B cell (primary cell): ENCODE results near the gene ARL16. TPM values are rescaled to one million over a fixed set of nuclear protein-coding genes. Genes with fewer than 3 reads are reported as not detected.

Experiments used
- ATAC-seq: fragments of 200-7000 bp; cut with Tn5 transposase; one replicate; pipeline ENCODE4 v1.10.0; 2021; ENCODE audit warnings: low read depth, mild to moderate bottlenecking, moderate number of reproducible peaks, moderate library complexity
- CTCF ChIA-PET: fragments of 350-600 bp; sonication (Branson Sonifier 250); formaldehyde crosslinking; loops from one replicate; lab custom pipeline; 2021; ENCODE audit warnings: antibody characterized with exemption, inconsistent platforms; lab: Charles Lee
- POLR2A ChIA-PET: fragments of 350-600 bp; sonication (Branson Sonifier 250); formaldehyde crosslinking; loops from one replicate; lab custom pipeline; 2021; ENCODE audit warnings: antibody characterized with exemption; lab: Charles Lee
- DNase-seq: peaks from one replicate; pipeline ENCODE4 v3.0.0; 2013
- H2AFZ ChIP-seq: 2 replicates; pipeline ENCODE4 v1.6.1; 2012; ENCODE audit warnings: mild to moderate bottlenecking, low read depth, low read length; ENCODE audit not compliant: insufficient read depth, poor library complexity, severe bottlenecking
- H3K27ac ChIP-seq, 2 donors: 1 replicate in 1 of 2; 2 replicates in 1 of 2; pipeline ENCODE4 v1.5.1; 2012 to 2013; ENCODE audit warnings: low read length in 2 of 2, mild to moderate bottlenecking in 2 of 2, moderate library complexity in 1 of 2
- H3K27me3 ChIP-seq, 4 experiments: fragments of 200-600 bp in 1 of 4; sonication (generic) in 1 of 4; replicated peaks in 1 of 4; 1 replicate in 2 of 4; 2 replicates in 2 of 4; pipeline versions ENCODE4 v1.6.1 to v1.7.0; 2013 to 2016; ENCODE audit warnings: low read length in 3 of 4, mild to moderate bottlenecking in 2 of 4, mixed read lengths in 1 of 4, moderate library complexity in 1 of 4; ENCODE audit not compliant: insufficient read depth in 4 of 4, control insufficient read depth in 3 of 4; ENCODE audit errors: control extremely low read depth in 1 of 4
- H3K36me3 ChIP-seq, 2 experiments: replicated peaks in 1 of 2; 1 replicate in 1 of 2; 2 replicates in 1 of 2; pipeline versions ENCODE4 v1.6.1 to v1.7.1; 2013; ENCODE audit warnings: low read length in 1 of 2; ENCODE audit not compliant: insufficient read depth in 2 of 2, control insufficient read depth in 1 of 2; ENCODE audit errors: control extremely low read depth in 1 of 2, extremely low read depth in 1 of 2
- H3K4me1 ChIP-seq, 2 donors: fragments of 200-600 bp in 1 of 2; sonication (generic) in 1 of 2; 1 replicate in 1 of 2; 2 replicates in 1 of 2; pipeline versions ENCODE4 v1.5.1 to v1.6.1; 2013 to 2017; ENCODE audit warnings: low read length in 2 of 2; ENCODE audit not compliant: control insufficient read depth in 2 of 2, insufficient read depth in 2 of 2
- H3K4me2 ChIP-seq: replicated peaks from 2 replicates; pipeline ENCODE3; 2012; ENCODE audit warnings: mild to moderate bottlenecking, low read depth, low read length; ENCODE audit not compliant: poor library complexity, severe bottlenecking
- H3K4me3 ChIP-seq, 5 experiments: fragments of 200-600 bp in 1 of 5; sonication (generic) in 1 of 5; 1 replicate in 3 of 5; 2 replicates in 2 of 5; pipeline versions ENCODE4 v1.5.1 to v1.7.0; 2011 to 2016; ENCODE audit warnings: low read length in 4 of 5, mild to moderate bottlenecking in 4 of 5, low read depth in 2 of 5, control low read depth in 1 of 5, moderate library complexity in 1 of 5; ENCODE audit not compliant: insufficient read depth in 1 of 5; ENCODE audit errors: control extremely low read depth in 1 of 5, extremely low read depth in 1 of 5
- H3K79me2 ChIP-seq: fragments of 200-600 bp; sonication (generic); one replicate; pipeline ENCODE4 v1.6.0; 2016; ENCODE audit warnings: low read length; ENCODE audit not compliant: control insufficient read depth, insufficient read depth
- H3K9ac ChIP-seq: fragments of 200-600 bp; sonication (generic); 2 replicates; pipeline ENCODE4 v1.6.1; 2017; ENCODE audit warnings: mild to moderate bottlenecking, low read length, moderate library complexity
- H3K9me3 ChIP-seq, 3 donors: one replicate each; pipeline versions ENCODE4 v1.6.1 to v1.7.1; 2013; ENCODE audit warnings: low read length in 2 of 3; ENCODE audit not compliant: control insufficient read depth in 2 of 3, insufficient read depth in 1 of 3; ENCODE audit errors: control extremely low read depth in 1 of 3
- H4K20me1 ChIP-seq: 2 replicates; pipeline ENCODE4 v1.6.0; 2012; ENCODE audit warnings: mild to moderate bottlenecking, low read length; ENCODE audit not compliant: insufficient read depth, control insufficient read depth, poor library complexity, severe bottlenecking
- H3K27ac Mint-ChIP-seq: one replicate; pipeline ENCODE4 v1.8.0; 2021; ENCODE audit warnings: mixed read lengths
- H3K27me3 Mint-ChIP-seq: one replicate; pipeline ENCODE4 v1.8.0; 2021; ENCODE audit warnings: mixed read lengths
- H3K4me1 Mint-ChIP-seq: one replicate; pipeline ENCODE4 v1.8.0; 2021; ENCODE audit warnings: mixed read lengths
- H3K4me3 Mint-ChIP-seq: one replicate; pipeline ENCODE4 v1.8.0; 2021; ENCODE audit warnings: mixed read lengths
- H3K9me3 Mint-ChIP-seq: one replicate; pipeline ENCODE4 v1.8.0; 2022; ENCODE audit warnings: mixed read lengths; ENCODE audit not compliant: insufficient read depth
- CTCF ChIP-seq: fragments of 200-600 bp; IDR thresholded peaks from one replicate; pipeline ENCODE4 v1.8.0; 2022; ENCODE audit warnings: antibody characterized with exemption, mild to moderate bottlenecking
- EZH2 ChIP-seq: IDR thresholded peaks from 2 replicates; pipeline ENCODE4 v1.6.1; 2012; ENCODE audit warnings: borderline replicate concordance, low read depth, mild to moderate bottlenecking, moderate library complexity, low read length; ENCODE audit not compliant: insufficient read depth, poor library complexity, severe bottlenecking
- WGBS: methylation state at CpG from one replicate; pipeline ENCODE4 v1.1.5; 2013; ENCODE audit warnings: missing lambda C conversion rate; ENCODE audit not compliant: insufficient coverage; 5-methylcytosine and 5-hydroxymethylcytosine counted together
- intact Hi-C: fragments of 100-400 bp; cut with micrococcal nuclease; formaldehyde crosslinking; loops from one replicate; pipeline ENCODE4 v1.10.0; 2022
- polyA plus RNA-seq: library from polyadenylated mRNA; depleted of rRNA; stranded (reverse); fragments of >200 nt; gene quantifications from 2 replicates; pipeline ENCODE4 v1.2.3, GENCODE V29; 2012
- total RNA-seq, 2 donors: library from RNA; stranded (reverse); fragments of 120-200 nt in 1 of 2; gene quantifications; 1 replicate in 1 of 2; 2 replicates in 1 of 2; pipeline versions ENCODE4 v1.2.3 to v1.2.4, GENCODE V29; 2013 to 2022

Gene ARL16
- total and polyA plus RNA-seq, 2 donors (not counting 1 experiment from before 2014, with no cell fraction given): 32.5 to 101 TPM

GRCh38 chr17:81662002-81662401 lies 21.6 kb downstream of the ARL16 start:
- intact Hi-C loops: no loop called here
- no peaks in the 10 kb centered on the region for H3K27me3 Mint-ChIP-seq
- Histone ChIP-seq H3K36me3 (no peaks in the 10 kb centered on the region), H3K9me3 (no peaks in the 10 kb centered on the region), H3K27ac (no peak overlapping the region), H3K4me1 (peaks cover 9 to 14% of the 10 kb centered on the region in 2 donors), H3K27me3 (no peaks in the 10 kb centered on the region), H3K9ac (no peak overlapping the region), H3K79me2 (peaks cover 24% of the 10 kb centered on the region), H3K4me2 (no peak overlapping the region), H2AFZ (no peak overlapping the region), H3K4me3 (no peak overlapping the region), H4K20me1 (no peaks in the 10 kb centered on the region)
- TF ChIP-seq EZH2: no peak
- TF ChIP-seq CTCF: no peak
- H3K4me3 Mint-ChIP-seq: no peak overlapping the region
- no CpG with 5 or more reads among the region's 4 CpGs for WGBS
- CTCF ChIA-PET: no interaction called here
- H3K9me3 Mint-ChIP-seq: no peaks in the 10 kb centered on the region
- H3K27ac Mint-ChIP-seq: no peak overlapping the region
- POLR2A ChIA-PET: no interaction called here
- DNase-seq: no peak
- ATAC-seq: no peak
- peaks cover 11% of the 10 kb centered on the region for H3K4me1 Mint-ChIP-seq

- ATAC-seq (no peak), DNase-seq (no peak)
- peaks cover 0 to 2% (median 0%) of the 10 kb centered on the region in 4 experiments for H3K27me3 ChIP-seq
- Mint-ChIP-seq H3K9me3 (no peaks in the 10 kb centered on the region), H3K27ac (no peak overlapping the region), H3K4me3 (no peak overlapping the region), H3K27me3 (no peaks in the 10 kb centered on the region), H3K4me1 (peaks cover under 1% of the 10 kb centered on the region)
- CTCF ChIA-PET: interaction anchor here (0.6 kb wide), 1 partner anchor 14 kb away, joined by 3 read pairs; no protein-coding TSS in a partner anchor
- no peak for TF ChIP-seq CTCF
- no peak for TF ChIP-seq EZH2
- H3K27ac ChIP-seq: no peak overlapping the region
- no peak overlapping the region for H3K9ac ChIP-seq
- WGBS: 100% methylated on average over 8 of the region's 9 CpGs
- H4K20me1 ChIP-seq: no peaks in the 10 kb centered on the region
- H3K4me2 ChIP-seq: no peak overlapping the region
- POLR2A ChIA-PET: no interaction called here
- H2AFZ ChIP-seq: no peak overlapping the region
- no peak overlapping the region for H3K4me3 ChIP-seq
- peaks cover 5 to 6% of the 10 kb centered on the region in 2 donors for H3K4me1 ChIP-seq
- intact Hi-C loops: no loop called here
- no peaks in the 10 kb centered on the region for H3K36me3 ChIP-seq
- H3K79me2 ChIP-seq: peaks cover 8% of the 10 kb centered on the region
- no peaks in the 10 kb centered on the region for H3K9me3 ChIP-seq
Observed at GRCh38 chr17:81660441-81660840, 23.2 kb downstream of the ARL16 start.
